ENCODE measurements around the gene TAGLN2.

TAGLN2 gene

GRCh38 chr1:159868766-159869165 is 56.5 kb downstream of the TAGLN2 start:
- DNase-seq, result no peak
